ENCODE results near the gene RGL1.

Gene RGL1

DNA sequence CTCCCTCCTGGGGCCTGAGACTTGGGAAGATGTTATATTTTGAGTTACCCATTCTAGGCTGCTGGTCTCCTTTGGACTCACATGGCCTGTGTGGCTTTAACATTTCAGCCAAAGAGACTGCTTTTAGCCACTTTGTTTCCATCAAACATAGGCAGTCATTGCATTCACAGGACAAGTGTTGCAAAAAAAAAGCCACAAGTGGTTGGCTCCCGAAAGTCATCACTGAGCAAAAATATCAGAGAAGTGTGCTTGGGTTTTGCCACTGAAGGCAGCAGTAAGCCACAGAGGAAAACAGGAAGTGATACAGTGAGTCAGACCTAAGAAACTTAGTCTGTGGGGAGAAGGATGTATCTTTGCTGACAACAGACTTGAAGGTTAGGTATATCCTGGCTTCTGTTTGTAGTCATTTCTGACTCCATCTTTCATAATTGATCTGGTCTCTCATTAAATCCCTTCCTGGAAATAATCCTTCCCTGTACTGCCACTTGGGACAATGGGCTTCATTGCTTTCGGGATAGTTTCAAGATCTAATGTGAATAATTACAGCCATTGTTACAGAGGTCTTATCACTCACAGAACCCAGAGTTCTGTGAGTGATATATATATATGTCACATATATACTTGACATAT is 151.8 kb downstream of the RGL1 start:
- H3K4me3 ChIP-seq (ENCODE audit: low read depth, low read length, poor library complexity, severe bottlenecking): no peak overlapping the region
- no peak overlapping the region for H3K9ac ChIP-seq (ENCODE audit: low read length)
- TF ChIP-seq, protein P1, sequence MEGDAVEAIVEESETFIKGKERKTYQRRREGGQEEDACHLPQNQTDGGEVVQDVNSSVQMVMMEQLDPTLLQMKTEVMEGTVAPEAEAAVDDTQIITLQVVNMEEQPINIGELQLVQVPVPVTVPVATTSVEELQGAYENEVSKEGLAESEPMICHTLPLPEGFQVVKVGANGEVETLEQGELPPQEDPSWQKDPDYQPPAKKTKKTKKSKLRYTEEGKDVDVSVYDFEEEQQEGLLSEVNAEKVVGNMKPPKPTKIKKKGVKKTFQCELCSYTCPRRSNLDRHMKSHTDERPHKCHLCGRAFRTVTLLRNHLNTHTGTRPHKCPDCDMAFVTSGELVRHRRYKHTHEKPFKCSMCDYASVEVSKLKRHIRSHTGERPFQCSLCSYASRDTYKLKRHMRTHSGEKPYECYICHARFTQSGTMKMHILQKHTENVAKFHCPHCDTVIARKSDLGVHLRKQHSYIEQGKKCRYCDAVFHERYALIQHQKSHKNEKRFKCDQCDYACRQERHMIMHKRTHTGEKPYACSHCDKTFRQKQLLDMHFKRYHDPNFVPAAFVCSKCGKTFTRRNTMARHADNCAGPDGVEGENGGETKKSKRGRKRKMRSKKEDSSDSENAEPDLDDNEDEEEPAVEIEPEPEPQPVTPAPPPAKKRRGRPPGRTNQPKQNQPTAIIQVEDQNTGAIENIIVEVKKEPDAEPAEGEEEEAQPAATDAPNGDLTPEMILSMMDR (IDR thresholded peaks at IDR 0.05; ENCODE audit: low read length): no peak
- TF ChIP-seq EZH2 (IDR thresholded peaks at IDR 0.05; ENCODE audit: borderline replicate concordance, low read length): no peak
- H3K79me2 ChIP-seq (ENCODE audit: insufficient read depth, low read length): no peaks in the 10 kb centered on the region
- H3K9me3 ChIP-seq (ENCODE audit: low read length): no peaks in the 10 kb centered on the region
- H3K9me2 ChIP-seq (ENCODE audit: low read depth, low read length): no peaks in the 10 kb centered on the region
- H3F3A ChIP-seq (ENCODE audit: insufficient read depth, low read length): no peaks in the 10 kb centered on the region
- no peaks in the 10 kb centered on the region for H4K20me1 ChIP-seq (ENCODE audit: insufficient read depth, low read length)
- H3K4me1 ChIP-seq (ENCODE audit: insufficient read depth, low read length, severe bottlenecking): peaks cover 7% of the 10 kb centered on the region
- no peak overlapping the region for H2AFZ ChIP-seq (ENCODE audit: low read length)
- no peak overlapping the region for H3K4me2 ChIP-seq (ENCODE audit: low read length)
- H3K36me3 ChIP-seq (ENCODE audit: insufficient read depth, low read length): no peaks in the 10 kb centered on the region
- no peaks in the 10 kb centered on the region for H3K27me3 ChIP-seq (ENCODE audit: insufficient read depth, low read length)
- H3K27ac ChIP-seq (ENCODE audit: low read depth, low read length, poor library complexity, severe bottlenecking): no peak overlapping the region

- Histone ChIP-seq H3K36me3 (ENCODE audit: insufficient read depth, low read length) (no peaks in the 10 kb centered on the region), H3K27ac (ENCODE audit: low read depth, low read length, poor library complexity, severe bottlenecking) (no peak overlapping the region), H3K4me1 (ENCODE audit: insufficient read depth, low read length, severe bottlenecking) (peaks cover 7% of the 10 kb centered on the region), H3K4me3 (ENCODE audit: low read depth, low read length, poor library complexity, severe bottlenecking) (no peak overlapping the region), H4K20me1 (ENCODE audit: insufficient read depth, low read length) (no peaks in the 10 kb centered on the region), H3K9ac (ENCODE audit: low read length) (no peak overlapping the region), H2AFZ (ENCODE audit: low read length) (no peak overlapping the region), H3F3A (ENCODE audit: insufficient read depth, low read length) (no peaks in the 10 kb centered on the region), H3K9me3 (ENCODE audit: low read length) (no peaks in the 10 kb centered on the region), H3K79me2 (ENCODE audit: insufficient read depth, low read length) (no peaks in the 10 kb centered on the region), H3K27me3 (ENCODE audit: insufficient read depth, low read length) (no peaks in the 10 kb centered on the region), H3K9me2 (ENCODE audit: low read depth, low read length) (no peaks in the 10 kb centered on the region), H3K4me2 (ENCODE audit: low read length) (no peak overlapping the region)
- TF ChIP-seq, protein P1 (IDR thresholded peaks at IDR 0.05; ENCODE audit: low read length): no peak
- TF ChIP-seq EZH2 (IDR thresholded peaks at IDR 0.05; ENCODE audit: borderline replicate concordance, low read length): no peak
These were observed 152.4 kb downstream of the RGL1 start for GRCh38 chr1:183957216-183957830.

DNA sequence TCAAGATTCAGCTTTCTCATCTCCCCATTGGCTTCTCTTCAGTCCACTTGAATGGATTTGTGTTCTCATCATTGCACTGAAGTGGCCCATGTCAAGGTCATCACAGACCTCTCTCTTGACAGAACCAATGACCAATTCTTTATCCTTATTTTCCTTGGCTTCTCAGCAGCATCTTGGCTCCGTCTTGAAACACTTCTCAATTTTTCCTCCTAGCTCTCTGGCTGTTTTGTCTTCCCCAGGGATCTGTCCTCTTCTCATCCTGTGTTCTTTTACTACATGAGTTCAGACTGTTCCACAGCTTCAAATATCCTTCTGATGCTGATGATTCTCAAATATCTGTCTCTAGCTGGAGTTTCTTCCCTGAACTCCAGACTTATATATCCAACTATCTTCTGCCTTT is 154.0 kb downstream of the RGL1 start:
- no peaks in the 10 kb centered on the region for H3K36me3 ChIP-seq (ENCODE audit: insufficient read depth, low read length)
- H3K9me3 ChIP-seq (ENCODE audit: low read length): no peaks in the 10 kb centered on the region
- no peaks in the 10 kb centered on the region for H3K9me2 ChIP-seq (ENCODE audit: low read depth, low read length)
- H3K4me3 ChIP-seq (ENCODE audit: low read depth, low read length, poor library complexity, severe bottlenecking): no peak overlapping the region
- TF ChIP-seq, protein P1 (IDR thresholded peaks at IDR 0.05; ENCODE audit: low read length): no peak
- no peak for TF ChIP-seq EZH2 (IDR thresholded peaks at IDR 0.05; ENCODE audit: borderline replicate concordance, low read length)
- no peak overlapping the region for H3K9ac ChIP-seq (ENCODE audit: low read length)
- no peak overlapping the region for H3K4me2 ChIP-seq (ENCODE audit: low read length)
- no peaks in the 10 kb centered on the region for H3K27me3 ChIP-seq (ENCODE audit: insufficient read depth, low read length)
- H3K4me1 ChIP-seq (ENCODE audit: insufficient read depth, low read length, severe bottlenecking): peaks cover 7% of the 10 kb centered on the region
- no peak overlapping the region for H3K27ac ChIP-seq (ENCODE audit: low read depth, low read length, poor library complexity, severe bottlenecking)
- H2AFZ ChIP-seq (ENCODE audit: low read length): no peak overlapping the region
- no peaks in the 10 kb centered on the region for H3K79me2 ChIP-seq (ENCODE audit: insufficient read depth, low read length)
- H4K20me1 ChIP-seq (ENCODE audit: insufficient read depth, low read length): no peaks in the 10 kb centered on the region
- H3F3A ChIP-seq (ENCODE audit: insufficient read depth, low read length): no peaks in the 10 kb centered on the region
